Gastroesophageal sphincter (tissue), 3 donors: ENCODE measurements around the gene MX2.

ENCODE experiments used
- POLR2A ChIP-seq, 2 donors: fragments of 450-650 bp; IDR thresholded peaks; one replicate each; pipeline ENCODE4 v1.6.1; 2017; ENCODE audit warnings: antibody characterized with exemption in 2 of 2, mild to moderate bottlenecking in 2 of 2, moderate library complexity in 1 of 2
- POLR2AphosphoS5 ChIP-seq: sonication (generic); formaldehyde crosslinking; IDR thresholded peaks from one replicate; pipeline ENCODE4 v1.6.1; 2017; ENCODE audit warnings: antibody characterized with exemption
- TF ChIP-seq, protein P1 (sequence below), 4 experiments: fragments of 200-600 bp in 2 of 4; fragments of 450-650 bp in 2 of 4; sonication (generic) in 1 of 4; IDR thresholded peaks; one replicate each; pipeline ENCODE4 v1.5.1; 2017 to 2019; ENCODE audit warnings: antibody characterized with exemption in 4 of 4, mild to moderate bottlenecking in 2 of 4, moderate library complexity in 2 of 4

DNA sequence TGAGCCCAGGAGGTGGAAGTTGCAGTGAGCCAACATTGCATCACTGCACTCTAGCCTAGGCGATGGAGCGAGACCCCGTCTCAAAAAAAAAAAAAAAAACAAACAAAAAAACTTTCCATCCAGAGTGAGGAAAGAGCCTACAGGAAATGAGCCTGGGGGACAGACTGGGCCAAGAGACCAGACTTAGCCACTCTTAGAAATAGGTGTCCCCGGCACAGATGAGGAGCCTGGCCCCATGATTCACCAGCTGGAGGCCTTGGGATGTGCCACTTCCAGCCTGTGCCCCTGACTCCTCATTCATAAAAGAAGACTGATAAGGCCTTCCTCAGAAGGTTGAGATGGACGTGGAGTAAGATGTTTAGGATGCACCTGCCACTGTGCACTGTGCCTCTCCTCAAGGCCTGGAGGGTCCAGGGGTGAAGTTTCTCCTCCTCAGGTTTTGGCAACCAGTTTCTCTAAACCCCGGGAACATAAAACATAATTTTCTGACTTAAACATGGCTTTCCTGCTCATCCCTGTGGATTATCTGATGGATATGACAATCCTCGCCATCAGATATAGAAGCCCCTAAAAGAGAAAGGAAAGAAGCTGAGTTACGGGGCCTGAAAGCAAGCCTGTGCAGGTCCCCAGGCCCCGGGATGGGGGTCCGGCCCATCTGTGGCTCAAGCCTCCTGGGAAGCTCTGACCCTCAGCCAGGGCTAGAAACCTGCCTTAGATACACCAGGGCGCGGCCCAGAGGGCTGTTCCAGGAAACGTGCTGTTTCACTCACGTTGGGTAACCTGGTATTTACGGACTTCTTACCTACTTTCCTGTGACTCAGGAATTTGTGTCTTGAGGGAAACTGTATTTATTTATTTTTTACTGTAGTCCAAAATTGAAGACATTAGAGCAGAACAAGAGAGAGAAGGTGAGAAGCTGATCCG is 90.2 kb downstream of the MX2 start:
- TF ChIP-seq POLR2A (IDR thresholded peaks at IDR 0.05) (no peak), POLR2AphosphoS5 (no peak)
- TF ChIP-seq, protein P1, sequence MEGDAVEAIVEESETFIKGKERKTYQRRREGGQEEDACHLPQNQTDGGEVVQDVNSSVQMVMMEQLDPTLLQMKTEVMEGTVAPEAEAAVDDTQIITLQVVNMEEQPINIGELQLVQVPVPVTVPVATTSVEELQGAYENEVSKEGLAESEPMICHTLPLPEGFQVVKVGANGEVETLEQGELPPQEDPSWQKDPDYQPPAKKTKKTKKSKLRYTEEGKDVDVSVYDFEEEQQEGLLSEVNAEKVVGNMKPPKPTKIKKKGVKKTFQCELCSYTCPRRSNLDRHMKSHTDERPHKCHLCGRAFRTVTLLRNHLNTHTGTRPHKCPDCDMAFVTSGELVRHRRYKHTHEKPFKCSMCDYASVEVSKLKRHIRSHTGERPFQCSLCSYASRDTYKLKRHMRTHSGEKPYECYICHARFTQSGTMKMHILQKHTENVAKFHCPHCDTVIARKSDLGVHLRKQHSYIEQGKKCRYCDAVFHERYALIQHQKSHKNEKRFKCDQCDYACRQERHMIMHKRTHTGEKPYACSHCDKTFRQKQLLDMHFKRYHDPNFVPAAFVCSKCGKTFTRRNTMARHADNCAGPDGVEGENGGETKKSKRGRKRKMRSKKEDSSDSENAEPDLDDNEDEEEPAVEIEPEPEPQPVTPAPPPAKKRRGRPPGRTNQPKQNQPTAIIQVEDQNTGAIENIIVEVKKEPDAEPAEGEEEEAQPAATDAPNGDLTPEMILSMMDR (IDR thresholded peaks at IDR 0.05), result no peak
